GM11168 (cell line): ENCODE data around the gene ACTL7A.
"Not testable (repeated sequence)": the region's sequence is repeated elsewhere in the genome, so short reads cannot be mapped to it uniquely, and the experiment has no call there.

Source experiments
- in situ Hi-C: fragments of 300-500 bp; cut with MboI; formaldehyde crosslinking; loops from one replicate; pipeline ENCODE4 v1.12.0; 2022; ENCODE audit warnings: low sequenced_read_pairs; ENCODE audit not compliant: unreplicated experiment

The ACTL7A gene

DNA sequence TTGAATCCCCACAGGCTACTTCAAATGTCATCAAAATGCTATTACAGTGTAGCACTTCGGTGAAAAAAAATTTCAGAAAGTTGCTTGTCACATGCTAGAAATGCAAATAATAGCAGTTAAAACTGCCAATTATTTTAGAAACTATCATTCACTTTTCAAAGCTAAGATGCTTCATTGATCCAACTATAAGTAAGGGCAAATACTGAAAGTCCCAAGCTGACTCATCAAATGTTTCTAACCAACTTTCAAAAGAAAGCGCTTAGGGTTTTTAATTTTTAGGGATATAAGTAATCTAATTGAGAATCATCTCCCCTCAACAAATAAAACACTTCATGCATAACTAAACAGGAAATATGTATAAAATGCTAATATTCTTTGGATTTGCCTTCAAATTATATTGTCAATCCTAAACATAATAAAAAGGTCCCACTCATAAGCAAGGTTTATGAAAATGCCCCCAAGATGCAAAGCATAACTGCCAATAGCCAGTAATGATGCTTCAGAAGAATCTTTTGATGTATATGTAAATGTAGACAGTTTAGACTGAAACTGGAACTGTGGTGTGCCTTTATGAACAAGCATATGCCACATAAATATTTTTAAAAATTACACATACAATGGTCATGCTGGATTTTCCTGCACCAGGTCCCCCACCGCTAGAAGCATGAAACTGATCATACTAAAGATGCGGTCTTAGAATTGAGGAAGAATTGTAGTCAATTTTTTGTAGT, 12.2 kb downstream of the ACTL7A start:
- in situ Hi-C loops = no loop called here

DNA sequence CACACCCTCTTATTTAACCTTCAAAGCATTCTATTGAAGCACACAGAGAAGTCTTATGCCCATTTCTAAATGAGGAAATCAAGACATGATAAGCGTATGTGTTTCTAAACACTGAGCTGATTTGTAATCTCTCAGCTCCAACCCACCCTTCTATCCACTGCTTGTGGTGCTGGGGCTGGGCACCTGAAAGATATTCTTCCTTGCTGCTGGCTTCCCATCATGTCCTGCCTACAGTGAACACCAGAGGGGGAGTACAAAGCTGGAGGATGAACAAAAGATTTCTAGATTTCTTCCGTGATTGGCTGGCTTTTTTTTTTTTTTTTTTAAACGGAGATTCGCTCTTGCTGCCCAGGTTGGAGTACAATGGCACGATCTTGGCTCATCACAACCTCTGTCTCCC, 14.4 kb downstream of the ACTL7A start:
- in situ Hi-C loops = no loop called here

GRCh38 chr9:108877524-108877923, 15.5 kb downstream of the ACTL7A start:
- in situ Hi-C loops = no loop called here

- in situ Hi-C loops = no loop called here
These were observed 18.8 kb downstream of the ACTL7A start for GRCh38 chr9:108880738-108881316.

DNA sequence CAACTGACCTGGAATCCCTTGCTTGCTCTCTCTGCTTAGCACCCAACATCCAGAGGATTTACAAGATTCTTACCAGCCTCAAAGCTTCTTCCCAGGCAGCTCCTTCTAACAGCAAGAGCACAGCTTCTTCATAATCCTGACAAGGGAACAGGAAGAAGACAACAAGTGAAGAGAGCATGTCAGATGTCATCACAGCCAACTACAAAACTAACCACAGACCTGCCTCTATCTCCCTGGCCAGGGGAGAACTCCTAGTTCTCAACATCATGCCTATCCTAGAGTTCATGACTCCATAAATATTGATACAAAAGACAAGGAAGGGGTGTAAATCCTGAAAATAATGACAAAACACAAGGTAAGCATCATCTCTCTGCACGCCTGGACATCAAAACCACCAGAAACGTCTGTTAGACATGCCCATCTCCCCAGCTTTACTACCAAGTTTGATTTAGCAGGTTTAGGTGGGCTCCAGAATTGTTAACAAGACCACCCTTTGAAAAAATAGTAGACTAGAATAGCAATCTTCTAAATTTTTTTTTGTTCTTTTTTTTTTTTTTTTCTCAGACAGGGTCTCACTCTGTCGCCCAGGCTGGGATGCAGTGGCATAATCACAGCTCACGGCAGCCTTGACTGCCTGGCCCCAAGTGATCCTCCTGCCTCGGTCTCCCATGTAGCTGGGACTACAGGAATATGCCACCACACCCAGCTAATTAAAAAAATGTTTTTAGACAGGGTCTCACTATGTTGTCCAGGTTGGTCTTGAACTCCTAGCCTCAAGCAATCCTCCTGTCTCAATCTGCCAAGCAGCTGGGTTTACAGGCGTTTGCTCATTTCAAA, 20.2 kb downstream of the ACTL7A start:
- in situ Hi-C loops = no loop called here

GRCh38 chr9:108883085-108883484, 21.0 kb downstream of the ACTL7A start:
- in situ Hi-C loops = no loop called here

- in situ Hi-C loops = no loop called here
These were observed 22.6 kb downstream of the ACTL7A start for GRCh38 chr9:108884701-108885100.

DNA sequence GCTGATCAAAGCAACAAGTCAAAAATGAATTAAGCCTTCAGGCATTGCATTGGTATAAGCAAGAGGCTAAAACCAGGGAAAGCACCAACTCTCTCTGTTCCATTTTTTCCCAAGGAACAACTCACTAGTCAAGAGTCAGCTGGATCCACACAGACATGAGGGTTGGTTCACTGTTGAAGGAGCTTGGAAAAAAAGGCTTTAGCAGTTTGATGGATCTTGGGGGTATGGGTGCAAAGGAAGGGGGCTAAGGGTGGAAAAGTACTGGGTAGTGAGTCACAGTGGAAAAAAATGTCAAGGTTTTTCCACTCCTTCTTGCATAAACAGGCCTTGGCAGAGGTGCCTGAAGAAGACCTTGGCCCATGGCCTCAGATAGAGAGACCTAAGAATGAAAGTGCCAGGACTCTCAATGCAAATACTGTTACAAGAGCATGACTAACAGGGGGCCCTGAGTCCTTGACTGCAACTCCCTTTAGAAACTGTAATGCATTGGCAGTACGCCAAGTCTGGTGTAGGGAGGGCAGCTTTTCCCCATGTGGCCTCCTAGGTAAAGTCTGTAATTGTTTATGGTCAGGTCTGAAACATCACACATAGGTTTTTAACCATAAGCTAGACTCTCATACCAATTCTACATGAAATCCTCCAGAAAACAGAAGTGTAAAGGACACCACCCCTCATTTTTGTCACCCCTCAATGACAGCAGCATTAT, 23.7 kb downstream of the ACTL7A start:
- in situ Hi-C loops = no loop called here

DNA sequence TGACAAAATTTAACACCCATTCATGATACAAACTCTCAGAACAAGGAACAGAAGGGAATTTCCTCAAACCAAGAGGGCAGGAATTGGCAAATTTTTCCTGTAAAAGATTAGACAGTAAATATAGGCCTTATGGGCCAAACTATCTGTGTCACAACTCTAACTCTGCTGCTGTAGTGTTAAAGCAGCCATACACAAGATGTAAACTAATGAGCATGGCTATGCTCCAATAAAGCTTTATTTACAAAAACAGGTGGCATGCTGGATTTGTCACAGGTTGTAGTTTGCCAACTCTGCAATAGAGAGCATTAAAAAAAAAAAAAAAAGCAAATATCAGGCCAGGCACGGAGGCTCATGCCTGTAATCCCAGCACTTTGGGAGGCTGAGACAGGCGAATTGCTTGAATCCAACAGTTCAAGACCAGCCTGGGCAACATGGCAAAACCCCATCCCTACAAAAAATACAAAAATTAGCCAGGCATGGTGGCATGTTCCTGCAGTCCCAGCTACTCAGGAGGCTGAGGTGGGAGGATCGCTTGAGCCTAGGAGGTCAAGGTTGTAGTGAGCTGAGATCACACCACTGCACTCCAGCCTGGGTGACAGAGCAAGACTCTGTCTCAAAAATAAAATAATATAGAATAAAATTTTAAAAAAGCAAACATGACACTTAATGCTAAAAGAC, 24.7 kb downstream of the ACTL7A start:
- in situ Hi-C loops = not testable (repeated sequence)

- in situ Hi-C loops = no loop called here
These were observed 27.6 kb downstream of the ACTL7A start for GRCh38 chr9:108889649-108890067.

GRCh38 chr9:108894225-108894997, 32.3 kb downstream of the ACTL7A start:
- in situ Hi-C loops = no loop called here

- in situ Hi-C loops = no loop called here
These were observed 35.4 kb downstream of the ACTL7A start for GRCh38 chr9:108897324-108898096.

GRCh38 chr9:108899023-108899695, 37.1 kb downstream of the ACTL7A start:
- in situ Hi-C loops = not testable (repeated sequence)

GRCh38 chr9:108900176-108900575, 38.1 kb downstream of the ACTL7A start:
- in situ Hi-C loops = no loop called here

DNA sequence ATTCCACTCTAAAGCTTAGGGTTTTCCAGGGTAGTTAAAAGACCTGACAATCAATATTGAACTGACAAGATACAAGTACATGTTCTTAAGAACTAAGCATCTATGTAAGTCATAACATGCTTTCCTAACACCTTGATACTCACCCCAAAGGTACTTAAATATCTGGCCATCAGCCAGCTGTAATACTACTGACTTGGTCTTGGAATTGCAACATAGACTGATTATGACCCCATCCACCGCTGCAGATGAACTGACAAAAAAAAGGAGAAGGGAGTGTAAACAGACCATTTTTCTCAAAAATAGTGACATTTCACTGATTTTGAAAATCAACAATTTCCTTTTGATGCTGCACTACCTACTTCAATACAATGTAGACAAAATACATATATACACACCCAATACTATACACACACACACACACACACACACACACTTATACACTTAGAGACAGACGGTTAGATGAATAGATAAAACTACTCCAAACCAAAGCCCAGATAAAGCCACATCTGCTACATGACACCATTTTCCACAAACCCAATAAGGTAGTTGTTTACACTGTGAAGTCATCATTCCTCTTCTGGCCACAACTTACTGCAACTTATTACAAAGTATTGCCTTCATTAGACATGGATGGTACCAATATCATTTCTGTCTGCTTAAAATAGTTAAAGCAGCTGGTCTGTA, 41.5 kb downstream of the ACTL7A start:
- in situ Hi-C loops = no loop called here

DNA sequence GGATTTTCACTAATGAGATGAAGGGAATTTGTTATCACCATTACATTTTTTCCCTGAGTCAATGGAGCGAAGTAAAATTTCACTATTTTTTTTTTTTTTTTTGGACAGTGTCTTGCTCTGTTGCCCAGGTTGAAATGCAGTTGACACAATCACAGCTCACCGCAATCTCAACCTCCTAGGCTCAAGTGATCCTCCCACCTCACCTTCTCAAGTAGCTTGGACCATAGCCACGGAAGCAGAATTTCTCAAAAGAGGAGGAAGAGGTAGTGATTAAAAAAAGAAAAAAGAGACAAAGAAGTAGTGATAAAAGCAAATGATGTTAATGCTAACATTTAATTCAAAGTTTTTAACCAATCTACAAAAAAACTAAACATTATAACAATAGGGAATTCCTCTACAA, 42.1 kb downstream of the ACTL7A start:
- in situ Hi-C loops = no loop called here

DNA sequence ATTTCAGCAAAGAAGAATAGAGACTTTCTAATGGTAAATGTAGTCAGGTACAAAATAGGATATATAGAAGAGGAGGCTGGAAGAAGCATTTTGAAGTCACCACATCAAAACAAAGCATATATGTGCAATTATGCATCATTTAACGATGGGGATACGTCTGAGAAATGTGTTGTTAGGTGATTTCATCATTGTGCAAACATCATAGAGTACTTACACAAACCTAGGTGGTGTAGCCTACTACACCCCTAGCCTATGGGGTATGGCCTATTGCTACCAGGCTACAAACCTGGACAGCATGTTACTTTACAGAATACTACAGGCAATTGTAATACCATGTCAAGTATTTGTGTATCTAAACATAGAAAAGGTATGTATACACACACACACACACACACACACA, 43.4 kb downstream of the ACTL7A start:
- in situ Hi-C loops = no loop called here

DNA sequence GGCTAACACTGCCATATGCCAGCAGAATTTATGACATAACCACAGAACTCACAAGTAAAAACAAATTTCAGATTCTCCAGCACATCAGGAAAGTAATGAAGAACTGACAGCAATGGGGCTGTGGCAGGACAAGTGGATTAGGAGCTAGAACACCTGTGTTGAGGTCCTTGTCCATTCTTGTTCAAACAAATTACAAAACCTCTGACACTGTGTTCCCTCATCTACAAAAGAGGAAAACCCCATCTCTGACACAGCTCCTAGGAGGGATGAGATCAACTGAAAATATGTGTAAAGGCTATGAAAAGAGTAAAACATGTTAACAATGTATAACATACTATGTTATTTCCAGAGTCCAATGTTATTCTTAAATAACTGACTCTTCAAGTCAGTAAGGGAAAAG, 48.3 kb downstream of the ACTL7A start:
- in situ Hi-C loops = no loop called here
